HCT116 (cell line): ENCODE measurements around the gene BRIP1. TPM values are rescaled to one million over a fixed set of nuclear protein-coding genes. Genes with fewer than 3 reads are reported as not detected.
"Not testable (repeated sequence)": the region's sequence is repeated elsewhere in the genome, so short reads cannot be mapped to it uniquely, and the experiment has no call there.

Source experiments
- ATAC-seq: fragments of 200-7000 bp; cut with Tn5 transposase; 2 replicates; pipeline ENCODE4 v1.9.1; 2020; ENCODE audit warnings: mild to moderate bottlenecking, moderate library complexity
- BruUV-seq: library from RNA; stranded (reverse); fragments of 400-500 nt; replicated peaks from 2 replicates; lab custom pipeline; 2021; lab: Mats Ljungman, UMichigan
- CTCF ChIA-PET: fragments of 300-600 bp; sonication (Branson Sonifier 250); formaldehyde crosslinking; loops from one replicate; lab custom pipeline; 2021; ENCODE audit warnings: antibody characterized with exemption; lab: Charles Lee
- POLR2A ChIA-PET: fragments of 300-600, 350-600 bp; sonication (Branson Sonifier 250); formaldehyde crosslinking; loops from one replicate; lab custom pipeline; 2021; ENCODE audit warnings: antibody characterized with exemption; lab: Charles Lee
- RAD21 ChIA-PET, 2 experiments: fragments of 300-600 bp; sonication (Branson Sonifier 250); formaldehyde crosslinking; loops; one replicate each; lab custom pipeline; 2023; ENCODE audit warnings: low total read pairs in 2 of 2; ENCODE audit not compliant: uncharacterized antibody in 2 of 2, unreplicated experiment in 2 of 2, low non-redundant PET in 1 of 2; lab: Charles Lee
- DNase-seq: peaks from one replicate; pipeline ENCODE4 v3.0.0-alpha.2; 2010; ENCODE audit warnings: low read depth, low spot score
- H2AFZ ChIP-seq: fragments of 200-600 bp; shearing (Covaris generic), sonication (generic); 2 replicates; pipeline ENCODE4 v1.6.1; 2017; ENCODE audit warnings: low read depth, mixed run types, mixed read lengths, antibody characterized with exemption, low read length; ENCODE audit not compliant: poor library complexity, severe bottlenecking
- H3K27ac ChIP-seq: 2 replicates; pipeline ENCODE4 v1.5.1; 2012; ENCODE audit warnings: low read depth, low read length
- H3K27me3 ChIP-seq: fragments of 200-600 bp; sonication (generic); 2 replicates; pipeline ENCODE4 v1.6.1; 2016; ENCODE audit warnings: mixed run types, low read length, mixed read lengths; ENCODE audit not compliant: insufficient read depth
- H3K36me3 ChIP-seq, 2 experiments: fragments of 200-500 bp in 1 of 2; fragments of 200-600 bp in 1 of 2; sonication (Bioruptor generic) in 1 of 2; sonication (generic) in 1 of 2; 2 replicates each; pipeline versions ENCODE4 v1.5.1 to v1.6.1; 2014 to 2016; ENCODE audit warnings: low read length in 2 of 2, inconsistent platforms in 1 of 2, mixed read lengths in 1 of 2, mixed run types in 1 of 2; ENCODE audit not compliant: insufficient read depth in 2 of 2, control insufficient read depth in 1 of 2
- H3K4me1 ChIP-seq, 2 experiments: fragments of 200-600 bp in 1 of 2; sonication (generic) in 1 of 2; 2 replicates each; pipeline versions ENCODE4 v1.5.1 to v1.6.1; 2012 to 2017; ENCODE audit warnings: low read length in 2 of 2, inconsistent platforms in 1 of 2, mild to moderate bottlenecking in 1 of 2, mixed read lengths in 1 of 2, mixed run types in 1 of 2, moderate library complexity in 1 of 2; ENCODE audit not compliant: insufficient read depth in 2 of 2, control insufficient read depth in 1 of 2
- H3K4me2 ChIP-seq: fragments of 200-600 bp; sonication (generic); 2 replicates; pipeline ENCODE4 v1.6.1; 2017; ENCODE audit warnings: mixed run types, low read length, mixed read lengths
- H3K4me3 ChIP-seq, 2 experiments: fragments of 200-600 bp in 1 of 2; sonication (generic) in 1 of 2; replicated peaks in 1 of 2; 2 replicates each; pipeline ENCODE4 v1.5.1; 2011 to 2016; ENCODE audit warnings: low read length in 2 of 2, control low read depth in 1 of 2, low read depth in 1 of 2, mild to moderate bottlenecking in 1 of 2, mixed read lengths in 1 of 2, mixed run types in 1 of 2
- H3K79me2 ChIP-seq: fragments of 200-600 bp; sonication (generic); 2 replicates; pipeline ENCODE4 v1.6.1; 2017; ENCODE audit warnings: mild to moderate bottlenecking, mixed run types, low read length, moderate library complexity, mixed read lengths; ENCODE audit not compliant: insufficient read depth
- H3K9ac ChIP-seq: fragments of 200-600 bp; sonication (generic); 2 replicates; pipeline ENCODE4 v1.6.1; 2016; ENCODE audit warnings: low read length, mixed read lengths
- H3K9me2 ChIP-seq: fragments of 200-600 bp; sonication (generic), shearing (Covaris generic); 2 replicates; pipeline ENCODE4 v1.6.1; 2017; ENCODE audit warnings: mixed run types, mild to moderate bottlenecking, moderate library complexity; ENCODE audit not compliant: insufficient read depth
- H3K9me3 ChIP-seq, 2 experiments: fragments of 200-500 bp in 1 of 2; fragments of 200-600 bp in 1 of 2; sonication (Bioruptor generic) in 1 of 2; sonication (generic) in 1 of 2; 2 replicates each; pipeline ENCODE4 v1.6.1; 2014 to 2017; ENCODE audit warnings: low read length in 2 of 2, mixed read lengths in 2 of 2, inconsistent platforms in 1 of 2, low read depth in 1 of 2, mild to moderate bottlenecking in 1 of 2, mixed run types in 1 of 2, moderate library complexity in 1 of 2; ENCODE audit not compliant: control insufficient read depth in 1 of 2, insufficient read depth in 1 of 2
- H4K20me1 ChIP-seq: fragments of 200-600 bp; sonication (generic), shearing (Covaris generic); 2 replicates; pipeline ENCODE4 v1.6.1; 2017; ENCODE audit warnings: mixed run types, mild to moderate bottlenecking, moderate library complexity; ENCODE audit not compliant: insufficient read depth
- CBX3 ChIP-seq: IDR thresholded peaks from 2 replicates; pipeline ENCODE4 v1.6.1; 2012; ENCODE audit warnings: low read depth
- CEBPB ChIP-seq: IDR thresholded peaks from 2 replicates; pipeline ENCODE4 v1.6.1; 2012; ENCODE audit warnings: low read depth
- EGR1 ChIP-seq: IDR thresholded peaks from 2 replicates; pipeline ENCODE4 v1.6.1; 2012; ENCODE audit warnings: low read depth
- ELF1 ChIP-seq: IDR thresholded peaks from 2 replicates; pipeline ENCODE4 v1.6.1; 2012; ENCODE audit warnings: low read depth, borderline replicate concordance
- EZH2 ChIP-seq: fragments of 200-600 bp; sonication (generic); IDR thresholded peaks from 2 replicates; pipeline ENCODE4 v1.6.1; 2017; ENCODE audit warnings: antibody characterized with exemption, mixed run types
- JUND ChIP-seq: IDR thresholded peaks from 2 replicates; pipeline ENCODE4 v1.6.1; 2012
- POLR2A ChIP-seq: IDR thresholded peaks from 2 replicates; pipeline ENCODE4 v1.7.0; 2011; ENCODE audit warnings: borderline replicate concordance; ENCODE audit not compliant: insufficient read depth, insufficient read length; ENCODE audit errors: extremely low read depth
- POLR2AphosphoS5 ChIP-seq: IDR thresholded peaks from 2 replicates; pipeline ENCODE4 v1.6.1; 2011; ENCODE audit warnings: mild to moderate bottlenecking, low read depth, low read length, moderate library complexity
- SIN3A ChIP-seq: IDR thresholded peaks from 2 replicates; pipeline ENCODE4 v1.6.1; 2012; ENCODE audit warnings: low read depth
- YY1 ChIP-seq: IDR thresholded peaks from 2 replicates; pipeline ENCODE4 v1.6.1; 2011; ENCODE audit warnings: low read length, low read depth, moderate library complexity, mild to moderate bottlenecking; ENCODE audit not compliant: insufficient replicate concordance; ENCODE audit errors: extremely low read depth
- ZBTB33 ChIP-seq: IDR thresholded peaks from 2 replicates; pipeline ENCODE4 v1.6.1; 2011; ENCODE audit warnings: mild to moderate bottlenecking, low read length, moderate library complexity; ENCODE audit not compliant: insufficient replicate concordance; ENCODE audit errors: extremely low read depth
- ZFX ChIP-seq: fragments of 450-650 bp; IDR thresholded peaks from 2 replicates; pipeline ENCODE4 v1.6.1; 2017
- intact Hi-C: fragments of 100-400 bp; cut with micrococcal nuclease; formaldehyde crosslinking; loops from 2 replicates; pipeline ENCODE4 v1.10.0; 2022
- total RNA-seq: library from RNA; stranded (reverse); gene quantifications from one replicate; pipeline ENCODE4 v1.2.1, GENCODE V29; 2021; ENCODE audit not compliant: unreplicated experiment
- TF ChIP-seq, protein P1 (sequence below): IDR thresholded peaks from 2 replicates; pipeline ENCODE4 v1.6.1; 2012; ENCODE audit warnings: low read depth
- TF ChIP-seq, protein P2 (sequence below), 3 experiments: fragments of 200-600 bp in 1 of 3; sonication (generic) in 1 of 3; IDR thresholded peaks in 2 of 3; conservative IDR thresholded peaks in 1 of 3; 2 replicates each; pipeline ENCODE4 v1.5.1; 2012 to 2017; ENCODE audit warnings: low read depth in 2 of 3, low read length in 2 of 3, antibody characterized with exemption in 1 of 3, borderline replicate concordance in 1 of 3, control low read depth in 1 of 3, mild to moderate bottlenecking in 1 of 3, mixed read lengths in 1 of 3, mixed run types in 1 of 3, moderate library complexity in 1 of 3; ENCODE audit not compliant: insufficient read depth in 1 of 3

The BRIP1 gene
- total RNA-seq, 1 experiment from 2014 or later: 22.2 TPM

DNA sequence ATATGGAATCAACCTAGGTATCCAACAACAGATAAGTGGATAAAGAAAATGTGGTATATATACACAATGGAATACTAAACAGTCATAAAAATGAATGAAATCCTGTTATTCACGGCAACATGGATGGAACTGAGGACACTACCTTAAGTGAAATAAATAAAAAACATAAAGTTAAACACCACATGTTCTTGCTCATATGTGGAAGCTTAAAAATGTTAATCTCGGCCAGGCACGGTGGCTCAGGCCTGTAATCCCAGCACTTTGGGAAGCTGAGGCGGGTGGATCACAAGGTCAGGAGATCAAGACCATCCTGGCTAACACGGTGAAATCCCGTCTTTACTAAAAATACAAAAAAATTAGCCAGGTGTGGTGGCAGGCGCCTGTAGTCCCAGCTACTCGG is 144.1 kb downstream of the BRIP1 start:
- POLR2A ChIA-PET, H3K9me2 ChIP-seq, H3K4me1 ChIP-seq, H3K27ac ChIP-seq, ATAC-seq, H4K20me1 ChIP-seq, H3K79me2 ChIP-seq, H3K9ac ChIP-seq, CTCF ChIA-PET, BruUV-seq, H3K4me3 ChIP-seq, H3K27me3 ChIP-seq, H2AFZ ChIP-seq, intact Hi-C loops, H3K4me2 ChIP-seq, DNase-seq, RAD21 ChIA-PET: not testable (repeated sequence)
- H3K9me3 ChIP-seq: peaks cover 7 to 12% of the 10 kb centered on the region in 2 experiments; a peak in 3 of 4 replicates
- H3K36me3 ChIP-seq: peaks cover 0 to 15% of the 10 kb centered on the region in 2 experiments; a peak in 2 of 4 replicates

DNA sequence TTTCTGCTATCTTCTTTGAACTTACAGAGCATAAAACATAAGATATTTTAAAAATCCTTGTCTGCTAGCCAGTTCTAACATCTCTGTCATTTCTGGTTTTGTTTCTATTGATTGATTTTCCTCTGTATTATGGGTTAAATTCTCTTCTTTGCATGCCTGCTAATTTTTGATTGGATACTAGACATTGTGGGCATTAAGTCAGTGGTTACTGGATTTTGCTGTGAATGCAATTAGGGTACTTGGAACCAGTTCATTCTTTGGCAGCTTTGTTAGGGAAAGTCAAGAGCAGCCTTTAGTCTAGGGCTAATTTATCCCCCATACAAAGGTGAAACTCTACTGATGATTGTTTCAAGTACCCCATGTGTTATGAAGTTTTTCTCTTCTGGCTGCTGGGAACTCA is 145.3 kb downstream of the BRIP1 start:
- H3K4me1 ChIP-seq: no peaks in the 10 kb centered on the region
- no peaks in the 10 kb centered on the region for H3K79me2 ChIP-seq
- no peaks in the 10 kb centered on the region for H4K20me1 ChIP-seq
- CTCF ChIA-PET: no interaction called here
- POLR2A ChIA-PET: no interaction called here
- no TSS peak for BruUV-seq
- no peak overlapping the region for H3K4me2 ChIP-seq
- H2AFZ ChIP-seq: no peak overlapping the region
- H3K4me3 ChIP-seq: no peak overlapping the region
- no peaks in the 10 kb centered on the region for H3K27me3 ChIP-seq
- ATAC-seq (no peak), DNase-seq (no peak)
- intact Hi-C loops: no loop called here
- no peak overlapping the region for H3K27ac ChIP-seq
- H3K9me3 ChIP-seq: peaks cover 7 to 12% of the 10 kb centered on the region in 2 experiments; a peak in 3 of 4 replicates
- H3K36me3 ChIP-seq: peaks cover 0 to 15% of the 10 kb centered on the region in 2 experiments; a peak in 2 of 4 replicates
- RAD21 ChIA-PET: no interaction called here
- H3K9me2 ChIP-seq: no peaks in the 10 kb centered on the region
- H3K9ac ChIP-seq: no peak overlapping the region
- TF ChIP-seq, protein P1, sequence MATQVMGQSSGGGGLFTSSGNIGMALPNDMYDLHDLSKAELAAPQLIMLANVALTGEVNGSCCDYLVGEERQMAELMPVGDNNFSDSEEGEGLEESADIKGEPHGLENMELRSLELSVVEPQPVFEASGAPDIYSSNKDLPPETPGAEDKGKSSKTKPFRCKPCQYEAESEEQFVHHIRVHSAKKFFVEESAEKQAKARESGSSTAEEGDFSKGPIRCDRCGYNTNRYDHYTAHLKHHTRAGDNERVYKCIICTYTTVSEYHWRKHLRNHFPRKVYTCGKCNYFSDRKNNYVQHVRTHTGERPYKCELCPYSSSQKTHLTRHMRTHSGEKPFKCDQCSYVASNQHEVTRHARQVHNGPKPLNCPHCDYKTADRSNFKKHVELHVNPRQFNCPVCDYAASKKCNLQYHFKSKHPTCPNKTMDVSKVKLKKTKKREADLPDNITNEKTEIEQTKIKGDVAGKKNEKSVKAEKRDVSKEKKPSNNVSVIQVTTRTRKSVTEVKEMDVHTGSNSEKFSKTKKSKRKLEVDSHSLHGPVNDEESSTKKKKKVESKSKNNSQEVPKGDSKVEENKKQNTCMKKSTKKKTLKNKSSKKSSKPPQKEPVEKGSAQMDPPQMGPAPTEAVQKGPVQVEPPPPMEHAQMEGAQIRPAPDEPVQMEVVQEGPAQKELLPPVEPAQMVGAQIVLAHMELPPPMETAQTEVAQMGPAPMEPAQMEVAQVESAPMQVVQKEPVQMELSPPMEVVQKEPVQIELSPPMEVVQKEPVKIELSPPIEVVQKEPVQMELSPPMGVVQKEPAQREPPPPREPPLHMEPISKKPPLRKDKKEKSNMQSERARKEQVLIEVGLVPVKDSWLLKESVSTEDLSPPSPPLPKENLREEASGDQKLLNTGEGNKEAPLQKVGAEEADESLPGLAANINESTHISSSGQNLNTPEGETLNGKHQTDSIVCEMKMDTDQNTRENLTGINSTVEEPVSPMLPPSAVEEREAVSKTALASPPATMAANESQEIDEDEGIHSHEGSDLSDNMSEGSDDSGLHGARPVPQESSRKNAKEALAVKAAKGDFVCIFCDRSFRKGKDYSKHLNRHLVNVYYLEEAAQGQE: no peak
- TF ChIP-seq CEBPB: no peak
- no peak for TF ChIP-seq ZBTB33
- no peak for TF ChIP-seq POLR2A
- no peak for TF ChIP-seq SIN3A
- no peak for TF ChIP-seq YY1
- no peak for TF ChIP-seq EZH2
- no peak for TF ChIP-seq ELF1
- no peak for TF ChIP-seq ZFX
- TF ChIP-seq, protein P2, sequence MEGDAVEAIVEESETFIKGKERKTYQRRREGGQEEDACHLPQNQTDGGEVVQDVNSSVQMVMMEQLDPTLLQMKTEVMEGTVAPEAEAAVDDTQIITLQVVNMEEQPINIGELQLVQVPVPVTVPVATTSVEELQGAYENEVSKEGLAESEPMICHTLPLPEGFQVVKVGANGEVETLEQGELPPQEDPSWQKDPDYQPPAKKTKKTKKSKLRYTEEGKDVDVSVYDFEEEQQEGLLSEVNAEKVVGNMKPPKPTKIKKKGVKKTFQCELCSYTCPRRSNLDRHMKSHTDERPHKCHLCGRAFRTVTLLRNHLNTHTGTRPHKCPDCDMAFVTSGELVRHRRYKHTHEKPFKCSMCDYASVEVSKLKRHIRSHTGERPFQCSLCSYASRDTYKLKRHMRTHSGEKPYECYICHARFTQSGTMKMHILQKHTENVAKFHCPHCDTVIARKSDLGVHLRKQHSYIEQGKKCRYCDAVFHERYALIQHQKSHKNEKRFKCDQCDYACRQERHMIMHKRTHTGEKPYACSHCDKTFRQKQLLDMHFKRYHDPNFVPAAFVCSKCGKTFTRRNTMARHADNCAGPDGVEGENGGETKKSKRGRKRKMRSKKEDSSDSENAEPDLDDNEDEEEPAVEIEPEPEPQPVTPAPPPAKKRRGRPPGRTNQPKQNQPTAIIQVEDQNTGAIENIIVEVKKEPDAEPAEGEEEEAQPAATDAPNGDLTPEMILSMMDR (IDR thresholded peaks at IDR 0.05 in 2 of 3, conservative IDR thresholded peaks at IDR 0.05 in 1 of 3; ENCODE audit: borderline replicate concordance in 1 of 3, insufficient read depth in 1 of 3, low read depth in 2 of 3, low read length in 2 of 3): no peak
- no peak for TF ChIP-seq POLR2AphosphoS5
- no peak for TF ChIP-seq JUND
- no peak for TF ChIP-seq CBX3
- TF ChIP-seq EGR1: no peak
